HG03565 (cell line): ENCODE results near the gene ZNF124.

Experiments used
- ATAC-seq: cut with Tn5 transposase; IDR thresholded peaks from one replicate; pipeline ENCODE4 v1.9.1; 2021; ENCODE audit warnings: mild to moderate bottlenecking, moderate library complexity; ENCODE audit not compliant: unreplicated experiment

The ZNF124 gene

DNA sequence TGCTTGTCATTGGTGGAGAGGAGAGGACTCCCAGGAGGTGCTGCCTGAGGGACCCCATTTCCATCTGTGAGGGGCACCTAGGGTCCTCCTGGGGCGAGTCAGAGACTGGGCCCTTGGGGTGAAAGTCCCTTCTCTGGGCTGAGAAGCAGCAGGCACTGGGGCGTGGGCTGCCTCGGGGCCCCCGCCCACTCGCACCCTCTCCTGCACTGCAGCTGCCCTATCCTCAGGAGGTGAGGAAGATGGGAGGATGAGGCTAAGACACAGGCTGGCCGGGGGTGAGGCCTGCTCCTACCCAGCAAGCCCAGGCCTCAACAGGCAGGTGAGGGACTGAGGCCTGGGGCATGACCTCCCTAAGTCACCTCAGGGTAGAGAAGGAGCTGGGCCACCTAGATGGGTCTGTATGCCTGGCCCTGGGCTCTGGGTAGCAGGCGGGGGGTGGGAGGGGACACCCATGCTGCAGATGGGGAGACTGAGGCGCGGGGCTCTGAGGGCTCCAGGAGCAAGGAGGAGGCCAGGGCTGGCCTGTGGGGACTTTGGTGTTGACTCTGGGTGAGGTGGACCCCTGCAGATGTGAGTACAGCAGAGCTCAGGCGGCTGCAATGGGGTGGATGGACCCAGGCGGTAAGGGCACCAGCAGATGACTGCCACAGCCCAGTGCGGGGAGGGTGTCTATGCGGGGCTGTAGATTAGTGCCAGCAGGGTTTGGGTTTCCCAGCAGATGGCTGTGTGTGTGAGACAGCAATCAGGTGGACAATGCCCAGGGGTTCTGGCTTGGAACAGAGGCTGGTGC, 57.3 kb downstream of the ZNF124 start:
- no peak for ATAC-seq

DNA sequence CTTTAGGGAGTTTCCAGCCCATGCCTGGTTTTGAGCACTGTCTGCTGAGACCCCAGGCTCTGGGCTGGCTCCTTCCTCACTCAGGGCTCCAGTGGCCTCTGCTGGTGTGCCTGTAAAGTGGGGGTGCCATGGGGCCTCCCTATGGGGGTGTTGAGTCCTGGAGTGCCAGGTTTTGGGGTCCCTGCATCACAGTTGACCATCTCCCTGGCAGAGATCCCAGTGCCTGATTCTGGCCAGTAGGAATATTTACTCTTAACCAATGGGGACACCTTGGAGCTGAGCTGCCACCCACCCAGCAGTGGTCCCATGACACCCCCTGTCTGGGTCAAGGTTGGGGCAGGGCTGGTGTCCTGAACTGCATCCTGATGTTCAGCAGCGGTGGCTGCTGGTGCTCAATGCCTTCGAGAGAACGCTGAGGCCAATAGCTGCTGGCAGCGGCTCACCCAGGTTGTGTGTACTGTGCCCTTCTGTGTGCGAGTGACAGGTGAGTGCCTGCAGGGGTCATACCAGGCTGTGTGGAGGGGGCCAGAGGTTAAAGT, 58.0 kb downstream of the ZNF124 start:
- no peak for ATAC-seq

DNA sequence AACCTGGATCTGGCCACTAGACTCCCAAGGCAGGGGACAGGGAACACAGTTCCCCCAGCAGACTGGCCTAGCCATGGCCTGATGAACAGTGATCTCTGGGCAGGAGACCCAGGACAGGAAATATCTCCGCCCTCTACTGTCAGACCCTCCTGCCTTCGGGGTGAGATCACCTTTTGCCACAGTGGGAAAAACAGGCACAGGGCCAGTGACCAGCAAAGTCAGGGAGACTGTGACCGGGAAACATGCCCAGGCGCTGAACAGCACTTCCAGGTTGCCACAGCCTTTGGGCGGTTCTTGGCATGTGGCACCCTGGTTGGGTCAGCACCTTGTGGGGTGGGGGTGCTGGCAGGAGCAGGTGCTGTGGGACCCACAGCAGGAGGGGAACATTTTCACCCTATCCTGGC, 58.7 kb downstream of the ZNF124 start:
- no peak for ATAC-seq

DNA sequence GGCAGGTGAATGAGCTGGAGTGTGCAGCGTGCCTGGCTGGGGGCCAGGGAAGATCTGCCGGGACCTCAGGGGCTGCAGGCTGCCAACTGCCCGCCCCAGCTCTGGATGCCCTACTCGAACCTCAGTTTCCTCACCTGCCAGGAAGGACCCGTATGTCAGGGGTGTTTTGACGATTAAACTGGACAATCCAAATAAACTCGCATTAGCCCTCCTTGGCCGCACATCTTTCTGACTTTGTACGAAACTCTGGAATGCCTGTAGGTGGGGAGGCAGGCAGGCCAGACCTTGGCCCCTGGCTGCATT, 59.4 kb downstream of the ZNF124 start:
- no peak for ATAC-seq

DNA sequence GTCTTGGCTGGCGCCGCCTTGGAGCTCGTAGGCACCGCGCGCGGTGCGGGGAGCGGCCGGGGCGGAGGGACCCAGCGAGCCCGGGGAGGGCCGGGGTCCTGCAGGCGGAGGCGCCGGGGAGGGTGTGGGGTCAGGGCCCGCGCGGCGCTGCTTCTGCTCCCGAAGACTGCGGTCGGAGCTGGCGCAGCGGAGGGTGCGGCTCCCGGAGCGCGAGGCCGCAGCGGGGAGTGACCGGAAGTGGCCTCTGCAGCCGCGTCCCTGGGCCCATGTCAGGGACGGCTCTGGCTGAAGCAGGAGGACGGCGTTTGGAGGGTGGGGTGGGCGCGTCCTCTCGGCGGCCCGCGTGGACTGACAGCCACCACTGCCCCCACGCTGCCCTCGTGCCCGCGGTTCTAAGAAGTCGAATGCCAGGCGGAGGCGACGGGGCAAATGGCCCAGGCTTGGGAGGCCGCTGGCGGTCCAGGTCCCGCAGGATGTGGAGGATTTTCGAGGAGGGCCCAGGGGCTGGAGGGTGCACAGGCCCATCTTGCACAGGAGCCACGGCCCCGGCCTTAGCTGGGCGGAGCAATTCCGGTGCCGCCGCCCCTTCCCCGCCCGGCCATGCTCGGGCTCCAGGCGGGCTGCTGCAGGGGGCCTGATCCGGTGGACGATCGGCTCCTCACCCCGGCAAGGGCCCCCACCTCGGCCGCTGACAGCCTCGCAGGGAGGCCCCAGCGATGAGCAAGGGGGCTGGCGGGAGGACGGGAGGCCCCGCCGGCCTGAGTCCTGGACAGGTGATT, 59.9 kb downstream of the ZNF124 start:
- no peak for ATAC-seq

DNA sequence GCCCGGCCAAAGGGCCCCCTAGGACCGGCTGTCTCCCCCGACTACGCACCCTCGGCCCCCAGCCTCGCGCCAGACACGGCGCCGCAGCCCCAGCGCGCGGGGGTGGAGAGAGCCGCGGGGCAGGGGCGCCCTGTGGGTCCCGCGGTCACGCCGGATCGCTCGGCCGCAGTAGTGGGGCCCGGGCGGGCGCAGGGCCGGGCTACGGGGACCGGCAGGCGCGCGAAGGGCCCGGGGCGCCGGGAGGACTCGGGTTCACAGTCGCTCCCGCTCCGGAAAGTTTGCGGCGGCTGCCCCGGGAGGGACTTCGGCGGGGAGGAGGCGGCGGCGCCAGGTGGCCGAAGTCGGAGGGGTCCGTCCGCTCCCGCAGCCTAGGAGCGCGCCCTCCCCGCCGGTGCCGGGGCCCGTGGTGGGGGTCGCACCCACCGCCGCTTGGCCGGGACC, 60.5 kb downstream of the ZNF124 start:
- no peak for ATAC-seq

DNA sequence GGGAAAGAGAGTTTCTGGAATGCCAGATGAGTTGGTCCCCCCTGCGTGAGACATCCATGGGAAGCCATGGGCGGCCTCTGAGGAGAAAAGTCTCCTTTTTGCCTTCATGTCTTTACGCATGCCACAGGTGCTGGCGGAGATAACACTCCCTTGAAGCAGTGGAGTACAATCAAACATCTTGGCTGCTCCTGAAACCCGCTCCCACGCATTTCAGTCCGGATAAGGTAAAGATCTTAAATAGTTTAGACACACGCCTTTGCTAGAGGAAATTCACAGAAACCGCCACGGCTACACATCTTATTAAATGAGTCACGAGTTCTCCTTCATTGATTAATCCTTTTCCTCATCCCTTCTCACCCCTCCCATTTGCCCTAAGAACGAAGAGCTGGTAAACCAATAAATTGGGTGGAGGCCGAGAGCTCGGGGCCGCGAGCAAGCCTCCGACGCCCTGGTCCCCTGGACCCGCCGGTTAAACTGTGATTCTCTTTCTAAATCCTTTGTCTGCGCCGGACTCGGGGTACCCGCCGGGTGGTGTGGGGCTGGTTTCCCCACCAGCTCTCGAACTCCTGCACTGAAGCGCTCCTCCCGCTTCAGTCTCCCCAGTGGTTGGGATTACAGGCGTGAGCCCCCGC, 61.1 kb downstream of the ZNF124 start:
- no peak for ATAC-seq

DNA sequence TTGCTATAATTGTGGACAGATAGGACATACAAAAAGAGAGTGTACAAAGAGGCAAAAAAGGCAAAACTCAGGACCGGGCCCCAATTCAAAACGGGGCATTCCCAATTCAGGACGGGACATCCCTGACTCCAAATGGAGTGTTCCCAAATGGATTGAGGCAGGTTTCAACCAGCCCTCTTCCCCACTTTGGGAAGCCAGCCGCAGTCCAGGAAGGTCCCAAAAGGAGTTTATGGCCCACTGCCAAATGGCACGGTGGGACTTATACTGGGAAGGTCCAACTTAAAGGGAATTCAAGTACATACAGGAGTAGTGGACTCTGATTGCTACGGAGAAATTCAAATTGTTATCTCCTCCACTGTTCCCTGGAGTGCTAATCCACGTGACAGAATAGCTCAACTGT, 64.1 kb downstream of the ZNF124 start:
- ATAC-seq = no peak

DNA sequence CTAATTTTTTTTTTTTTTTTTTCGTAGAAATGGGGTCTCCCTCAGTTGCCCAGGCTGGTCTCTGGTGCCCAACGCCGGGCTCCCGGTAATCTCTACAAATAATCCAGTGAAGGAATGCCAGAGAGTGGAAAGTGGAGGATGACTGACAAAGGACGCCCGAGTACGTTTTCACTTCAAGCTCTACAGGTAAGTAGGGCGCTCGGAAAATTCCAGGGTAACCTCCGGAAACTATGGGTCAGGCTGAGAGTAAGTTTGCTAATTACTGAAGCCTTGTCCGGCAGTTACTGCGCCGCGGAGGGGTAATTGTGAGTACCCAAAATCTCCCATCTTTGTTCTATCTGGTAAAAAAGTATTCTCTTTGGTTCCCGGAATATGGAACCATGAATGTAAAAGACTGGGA, 65.9 kb downstream of the ZNF124 start:
- ATAC-seq = no peak
